Midbrain (tissue), 1 donor: ENCODE data around the gene C1orf141.
"Not testable (repeated sequence)": the region's sequence is repeated elsewhere in the genome, so short reads cannot be mapped to it uniquely, and the experiment has no call there.

Experiments used
- DNase-seq: peaks from one replicate; lab custom pipeline; 2025; lab: John Stamatoyannopoulos, UW

C1orf141 gene

GRCh38 chr1:67085326-67085725, 49.4 kb downstream of the C1orf141 start:
- DNase-seq, result peak; percentile 8

- DNase-seq, result no peak
Observed at GRCh38 chr1:67084765-67085318, 49.9 kb downstream of the C1orf141 start.

GRCh38 chr1:67078291-67078690, 56.5 kb downstream of the C1orf141 start:
- DNase-seq, result no peak

GRCh38 chr1:67077593-67077992, 57.2 kb downstream of the C1orf141 start:
- no peak for DNase-seq

GRCh38 chr1:67072749-67073148, 62.0 kb downstream of the C1orf141 start:
- no peak for DNase-seq

GRCh38 chr1:67067655-67068054, 67.1 kb downstream of the C1orf141 start:
- not testable (repeated sequence) for DNase-seq

GRCh38 chr1:67062412-67062811, 72.4 kb downstream of the C1orf141 start:
- no peak for DNase-seq

GRCh38 chr1:67061266-67061665, 73.5 kb downstream of the C1orf141 start:
- DNase-seq, result no peak

- no peak for DNase-seq
Observed at GRCh38 chr1:67060811-67061218, 74.0 kb downstream of the C1orf141 start.

- DNase-seq, result no peak
Observed at GRCh38 chr1:67059346-67059745, 75.4 kb downstream of the C1orf141 start.

- DNase-seq, result no peak
Observed at GRCh38 chr1:67058761-67059160, 76.0 kb downstream of the C1orf141 start.

- no peak for DNase-seq
Observed at GRCh38 chr1:67058242-67058641, 76.5 kb downstream of the C1orf141 start.

GRCh38 chr1:67053785-67054772, 80.7 kb downstream of the C1orf141 start, which contains the start of gene SLC35D1:
TSS of gene SLC35D1 (minus strand) at chr1:67054148. CDS start at chr1:67054013, 135 bp downstream.
- DNase-seq, result peak; percentile 89

- peak; percentile 78 for DNase-seq
Observed at GRCh38 chr1:67053535-67053784, 81.3 kb downstream of the C1orf141 start.

- peak; percentile 33 for DNase-seq
Observed at GRCh38 chr1:67052741-67053534, 81.8 kb downstream of the C1orf141 start.

GRCh38 chr1:67051196-67051595, 83.6 kb downstream of the C1orf141 start:
- no peak for DNase-seq

- no peak for DNase-seq
Observed at GRCh38 chr1:67044631-67045270, 90.0 kb downstream of the C1orf141 start.

GRCh38 chr1:67043366-67043765, 91.4 kb downstream of the C1orf141 start:
- DNase-seq, result no peak
